ENCODE data around the gene EPHA3.

DNA sequence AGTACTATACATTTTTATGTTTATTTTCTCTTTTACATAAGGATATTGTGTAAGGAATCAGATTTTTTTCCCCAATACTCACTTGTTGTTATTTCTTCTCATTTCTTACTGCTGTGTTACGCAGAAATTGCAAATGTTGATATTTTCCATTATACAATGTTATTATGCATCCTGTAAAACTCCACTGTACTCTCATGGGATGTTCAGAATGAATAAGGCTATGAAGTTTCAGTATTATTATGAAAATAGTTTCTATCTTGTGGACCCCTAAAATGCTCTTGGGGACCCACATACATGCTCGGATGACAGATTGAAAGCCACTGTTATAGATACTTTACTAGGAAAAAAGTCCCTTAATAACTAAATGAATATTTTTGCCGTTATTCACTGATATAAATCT, 329.4 kb downstream of the EPHA3 start:
- TF ChIP-seq, protein P1, sequence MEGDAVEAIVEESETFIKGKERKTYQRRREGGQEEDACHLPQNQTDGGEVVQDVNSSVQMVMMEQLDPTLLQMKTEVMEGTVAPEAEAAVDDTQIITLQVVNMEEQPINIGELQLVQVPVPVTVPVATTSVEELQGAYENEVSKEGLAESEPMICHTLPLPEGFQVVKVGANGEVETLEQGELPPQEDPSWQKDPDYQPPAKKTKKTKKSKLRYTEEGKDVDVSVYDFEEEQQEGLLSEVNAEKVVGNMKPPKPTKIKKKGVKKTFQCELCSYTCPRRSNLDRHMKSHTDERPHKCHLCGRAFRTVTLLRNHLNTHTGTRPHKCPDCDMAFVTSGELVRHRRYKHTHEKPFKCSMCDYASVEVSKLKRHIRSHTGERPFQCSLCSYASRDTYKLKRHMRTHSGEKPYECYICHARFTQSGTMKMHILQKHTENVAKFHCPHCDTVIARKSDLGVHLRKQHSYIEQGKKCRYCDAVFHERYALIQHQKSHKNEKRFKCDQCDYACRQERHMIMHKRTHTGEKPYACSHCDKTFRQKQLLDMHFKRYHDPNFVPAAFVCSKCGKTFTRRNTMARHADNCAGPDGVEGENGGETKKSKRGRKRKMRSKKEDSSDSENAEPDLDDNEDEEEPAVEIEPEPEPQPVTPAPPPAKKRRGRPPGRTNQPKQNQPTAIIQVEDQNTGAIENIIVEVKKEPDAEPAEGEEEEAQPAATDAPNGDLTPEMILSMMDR (IDR thresholded peaks at IDR 0.05; ENCODE audit: poor library complexity), result no peak
- TF ChIP-seq EZH2 (IDR thresholded peaks at IDR 0.05; ENCODE audit: borderline replicate concordance), result no peak
- TF ChIP-seq EZH2phosphoT487 (IDR thresholded peaks at IDR 0.05; ENCODE audit: low read depth, severe bottlenecking, unreplicated experiment), result no peak
